ENCODE data around the gene FARSA.
"Not testable (repeated sequence)": the region's sequence is repeated elsewhere in the genome, so short reads cannot be mapped to it uniquely, and the experiment has no call there.

The FARSA gene

GRCh38 chr19:12937093-12937926 is 3.8 kb upstream of the FARSA start:
- peak; percentile 33 to 48 for DNase-seq

DNA sequence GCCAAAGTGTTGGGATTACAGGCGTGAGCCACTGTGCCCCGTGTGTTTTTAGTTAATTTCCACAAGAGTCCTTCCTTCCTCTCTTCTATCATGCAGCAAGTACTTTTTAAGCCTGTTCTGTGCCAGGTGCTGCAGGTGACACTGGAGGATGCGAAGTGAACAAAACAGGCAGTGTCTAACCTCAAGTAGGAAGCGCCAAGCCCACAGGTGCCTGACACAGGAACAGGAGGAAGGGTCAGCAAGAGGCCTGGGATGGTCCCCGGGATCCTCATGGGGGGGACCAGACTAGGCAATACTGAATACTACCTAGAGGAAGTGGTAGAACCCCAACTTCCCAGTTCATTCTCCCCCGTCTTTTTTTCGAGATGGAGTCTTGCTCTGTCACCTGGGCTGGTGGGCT is 3.1 kb upstream of the FARSA start:
- DNase-seq = no peak

DNA sequence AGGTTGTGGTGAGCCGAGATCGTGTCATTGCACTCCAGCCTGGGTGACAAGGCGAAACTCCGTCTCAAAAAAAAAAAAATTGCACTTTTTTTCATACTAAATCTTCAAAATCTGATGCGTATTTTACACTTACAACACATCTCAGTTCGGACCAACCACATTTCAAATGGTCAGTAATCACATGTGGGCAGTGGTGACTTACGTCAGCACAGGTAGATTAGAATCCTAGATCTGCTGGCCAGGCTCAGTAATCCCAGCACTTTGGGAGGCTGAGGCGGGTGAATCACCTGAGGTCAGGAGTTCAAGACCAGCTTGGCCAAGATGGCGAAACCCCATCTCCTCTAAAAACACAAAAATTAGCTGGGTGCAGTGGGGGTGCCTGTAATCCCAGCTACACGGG is 1.6 kb upstream of the FARSA start:
- DNase-seq = no peak

GRCh38 chr19:12932392-12933286 is 872 bp downstream of the FARSA start:
- no peak for DNase-seq

- DNase-seq = no peak
Observed at GRCh38 chr19:12930002-12930645, 3.4 kb downstream of the FARSA start.

GRCh38 chr19:12924621-12925310 is 8.7 kb downstream of the FARSA start:
- DNase-seq = no peak

- no peak for DNase-seq
Observed at GRCh38 chr19:12922959-12923358, 10.6 kb downstream of the FARSA start.

DNA sequence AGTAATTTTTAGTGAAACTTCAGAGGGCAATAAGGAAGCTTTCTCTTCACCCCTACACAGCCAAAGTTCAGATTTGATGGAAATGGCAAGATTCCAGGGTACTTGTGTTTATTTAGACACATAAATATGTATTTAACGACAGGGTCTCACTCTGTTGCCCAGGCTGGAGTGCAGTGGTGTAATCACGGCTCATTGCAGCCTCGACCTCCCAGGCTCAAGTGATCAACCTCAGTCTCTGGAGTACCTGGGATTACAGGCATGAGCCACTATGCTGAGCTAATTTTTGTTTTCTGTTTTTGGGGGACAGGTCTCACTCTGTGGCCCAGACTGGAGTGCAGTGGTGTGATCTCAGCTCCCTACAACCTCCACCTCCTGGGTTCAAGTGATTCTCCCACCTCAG is 12.5 kb downstream of the FARSA start:
- no peak for DNase-seq

DNA sequence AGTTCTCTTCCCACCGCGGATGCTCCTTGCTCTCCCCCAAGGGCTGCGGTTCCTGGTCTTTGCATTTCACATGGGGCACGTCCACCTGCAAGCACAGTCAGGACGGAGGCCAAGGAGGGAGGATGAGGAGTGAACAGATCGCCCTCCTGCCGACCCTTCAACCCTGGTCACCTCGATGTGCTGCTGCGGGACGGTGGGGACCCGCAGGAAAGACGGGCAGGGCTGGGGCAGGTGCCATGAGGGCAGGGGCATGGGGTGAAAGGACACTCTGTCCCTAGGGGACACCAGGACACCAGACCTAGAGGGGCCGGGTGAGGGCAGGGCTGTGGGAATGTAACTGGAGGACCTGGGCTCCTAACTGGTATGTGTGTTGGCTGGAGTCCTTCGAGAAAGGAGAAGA is 15.3 kb downstream of the FARSA start:
- DNase-seq = no peak

- not testable (repeated sequence) for DNase-seq
Observed at GRCh38 chr19:12915860-12916259, 17.7 kb downstream of the FARSA start.

GRCh38 chr19:12913851-12914690 is 19.4 kb downstream of the FARSA start:
- peak; percentile 25 to 31 for DNase-seq

DNA sequence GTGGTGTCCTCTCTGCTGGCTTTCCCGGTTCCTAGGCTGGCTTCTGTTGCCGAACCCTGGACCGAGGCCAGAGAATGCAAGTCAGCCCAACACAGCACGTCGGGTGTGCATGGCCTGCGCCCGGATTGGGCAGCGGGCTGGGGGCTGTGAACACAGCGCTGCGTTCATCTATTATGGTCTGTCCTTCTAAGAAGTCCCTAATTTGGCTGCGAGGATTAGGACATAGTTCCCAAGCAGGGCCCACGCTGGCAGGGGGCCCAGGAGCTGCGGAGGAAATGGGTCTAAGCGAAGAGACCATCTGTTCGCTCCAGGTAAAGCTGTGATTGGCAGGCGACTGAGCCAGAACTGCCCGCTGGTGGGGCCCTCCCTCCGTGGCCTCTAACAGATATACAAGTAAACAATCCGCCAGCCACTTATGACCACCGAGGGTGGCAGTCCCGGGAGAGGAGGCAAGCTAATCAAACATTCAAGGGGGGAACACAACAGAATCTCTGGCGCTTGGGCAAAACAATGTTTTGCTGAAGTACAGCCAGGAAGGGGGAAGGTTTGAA is 20.4 kb downstream of the FARSA start:
- DNase-seq = peak; percentile 80 to 87

- peak; percentile 8 to 11 for DNase-seq
Observed at GRCh38 chr19:12912571-12912970, 20.9 kb downstream of the FARSA start.

DNA sequence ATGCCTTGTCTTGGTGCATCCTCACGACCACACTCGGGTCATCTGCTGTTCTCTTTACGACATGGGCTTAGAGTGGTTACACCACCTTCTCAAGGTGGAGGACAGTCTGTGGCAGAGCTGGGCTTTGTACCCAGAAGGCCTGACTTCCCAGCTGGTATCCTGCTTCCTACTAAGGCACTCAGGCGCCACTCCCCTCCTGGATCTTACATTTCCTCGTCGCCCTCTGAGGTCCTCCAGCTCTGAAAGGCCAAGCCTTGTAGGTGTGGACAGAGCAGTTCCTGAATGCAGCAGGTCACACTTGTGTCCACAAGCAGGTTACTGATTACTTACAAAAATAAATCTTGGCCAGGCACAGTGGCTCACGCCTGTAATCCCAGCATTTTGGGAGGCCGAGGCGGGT is 26.3 kb downstream of the FARSA start:
- DNase-seq = no peak

DNA sequence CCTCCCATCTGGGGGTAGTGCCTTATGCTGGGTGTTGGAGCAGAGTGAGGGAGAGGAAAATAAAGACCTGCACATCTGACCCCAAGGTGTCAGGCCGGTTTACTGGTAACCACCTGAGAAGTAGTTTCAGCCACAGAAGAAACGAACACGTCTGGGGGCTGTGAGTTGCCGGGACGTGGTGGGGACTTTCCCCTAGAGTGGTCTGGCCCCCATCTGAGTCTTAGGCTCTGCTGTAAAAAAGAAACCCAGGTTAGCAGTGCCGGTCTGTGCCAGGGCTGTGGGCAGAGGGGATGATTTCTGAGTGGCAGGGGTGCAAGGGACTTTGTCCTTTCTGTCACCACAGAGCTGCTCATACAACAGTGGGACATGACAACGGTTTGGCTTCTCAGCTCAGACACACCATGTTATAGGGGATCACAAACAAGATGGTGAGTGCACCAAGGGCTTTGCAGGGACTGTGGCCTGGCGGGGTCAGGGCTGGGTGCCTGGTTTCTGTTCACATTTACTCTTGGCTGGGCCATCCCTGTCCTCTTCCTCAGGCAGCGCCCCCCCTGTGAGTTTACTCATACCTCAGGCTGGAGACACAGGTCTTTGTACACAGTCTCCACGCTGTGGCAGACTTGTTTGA is 33.5 kb downstream of the FARSA start:
- no peak for DNase-seq

DNA sequence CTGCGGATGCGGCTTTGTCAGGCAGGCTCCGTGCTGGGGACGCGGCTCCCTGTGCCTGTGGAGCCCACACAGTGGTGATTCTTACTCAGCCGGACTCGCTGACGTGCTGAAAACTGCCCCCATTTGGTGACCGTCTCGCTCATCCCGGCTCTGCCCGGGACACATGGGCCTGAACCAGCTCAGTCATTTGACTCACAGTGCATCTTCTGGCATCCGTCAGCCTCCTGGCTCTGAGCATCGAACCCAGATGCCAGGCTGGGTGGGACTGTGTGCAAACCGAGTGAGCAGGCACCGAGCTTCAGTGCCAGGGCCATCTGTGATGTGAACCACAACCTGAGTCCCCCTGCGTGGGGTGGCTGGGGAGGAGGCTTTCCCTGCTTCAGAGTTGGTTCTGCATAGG is 37.1 kb downstream of the FARSA start:
- no peak for DNase-seq

- no peak for DNase-seq
Observed at GRCh38 chr19:12893582-12893981, 39.9 kb downstream of the FARSA start.

DNA sequence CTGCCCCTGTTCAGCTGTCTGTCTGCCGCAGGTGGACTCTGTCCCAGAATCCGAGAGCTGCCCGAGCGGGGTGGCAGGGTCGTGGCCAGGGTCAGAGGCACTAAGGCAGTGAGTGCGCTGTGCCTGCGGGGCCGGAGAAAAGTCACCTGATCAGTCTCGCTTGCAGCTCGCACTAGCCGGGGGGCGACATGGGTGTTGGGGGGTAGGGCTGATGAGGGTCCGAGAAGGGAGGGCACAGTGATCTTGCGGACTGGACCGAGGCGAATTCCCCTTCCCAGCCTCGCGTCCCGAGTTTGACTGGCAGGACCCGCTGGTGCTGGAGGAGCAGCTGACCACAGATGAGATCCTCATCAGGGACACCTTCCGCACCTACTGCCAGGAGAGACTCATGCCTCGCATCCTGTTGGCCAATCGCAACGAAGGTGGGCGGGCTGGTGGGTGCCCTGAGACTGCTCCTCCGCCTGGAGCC is 41.9 kb downstream of the FARSA start:
- no peak for DNase-seq

DNA sequence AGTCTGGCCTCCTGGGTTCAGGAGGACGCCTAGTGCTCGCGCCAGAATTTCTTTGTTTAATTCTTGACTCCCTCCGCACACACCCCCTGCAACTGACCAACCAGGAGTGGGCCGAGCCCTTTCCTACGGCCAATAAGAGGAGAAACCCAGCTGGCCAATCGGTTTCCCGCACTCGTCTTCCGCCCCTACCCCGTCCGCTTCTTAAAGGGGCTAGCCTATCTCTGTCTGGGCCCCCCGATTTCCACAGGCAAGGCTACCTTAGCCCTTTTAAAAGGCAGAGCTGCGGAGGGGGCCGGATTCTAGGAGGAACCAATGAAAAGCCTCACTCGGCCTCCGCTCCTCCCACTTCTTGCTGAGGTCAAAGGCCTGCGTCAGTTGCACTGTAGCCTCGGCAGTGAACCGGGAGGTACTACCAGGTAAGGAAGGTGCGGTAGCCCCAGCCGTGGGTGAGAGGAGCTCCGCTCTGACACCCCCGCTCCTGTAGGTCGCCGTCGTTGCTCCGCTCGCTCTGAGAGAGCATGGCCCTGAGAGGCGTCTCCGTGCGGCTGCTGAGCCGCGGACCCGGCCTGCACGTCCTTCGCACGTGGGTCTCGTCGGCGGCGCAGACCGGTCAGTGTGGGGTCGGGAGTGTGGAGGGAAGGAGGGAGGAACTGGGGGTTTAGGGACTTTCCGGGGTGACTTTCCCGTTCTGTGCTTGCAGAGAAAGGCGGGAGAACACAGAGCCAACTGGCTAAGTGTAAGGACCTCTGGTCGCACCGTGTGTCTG is 42.5 kb downstream of the FARSA start, which contains the start of gene GCDH:
GCDH (plus strand) TSS at position 374 of the 766 bp plus-strand sequence; CDS start at position 519, 145 bp downstream.
- DNase-seq = peak; percentile 99

- DNase-seq = not testable (repeated sequence)
Observed at GRCh38 chr19:12890299-12890786, 43.2 kb downstream of the FARSA start.
